K562 treated with DMSO at 1 percent for 12 hours (cell line): ENCODE data around the gene GLDN. TPM values are rescaled to one million over a fixed set of nuclear protein-coding genes. Genes with fewer than 3 reads are reported as not detected.

Experiments
- total RNA-seq: library from RNA; unstranded; fragments of 300-600 nt; gene quantifications from 2 replicates; pipeline ENCODE4 v1.2.3, GENCODE V29; 2022; ENCODE audit not compliant: insufficient read depth

Gene GLDN
- 0.80 and 1.5 TPM in 2 replicates for total RNA-seq

GRCh38 chr15:51341366-51342226, at the start of gene GLDN:
TSS of gene GLDN (plus strand) at chr15:51341655. CDS start at chr15:51341685, 30 bp downstream.

GRCh38 chr15:51338496-51338895, 3.0 kb upstream of the GLDN start, which contains the start of gene CYP19A1:
TSS of gene CYP19A1 (minus strand) at chr15:51338596. CDS start at chr15:51242912, 95,684 bp downstream.

Other genes starting within 250 kb of the GLDN start
- not detected in 2 replicates for gene TNFAIP8L3, start 246.7 kb upstream of the GLDN start, total RNA-seq
- not detected in 2 replicates for gene CYP19A1, start 3.1 kb upstream of the GLDN start, total RNA-seq